Activated naive CD8-positive, alpha-beta T cell treated with anti-CD3 and anti-CD28 coated beads, Interleukin-2, amount 10 ng/mL, durations not matched to agents 7 days and 5 days (primary cell): Measurements from ENCODE around the gene TTC33. TPM values are rescaled to one million over a fixed set of nuclear protein-coding genes. Genes with fewer than 3 reads are reported as not detected.
"Not testable (repeated sequence)": the region's sequence is repeated elsewhere in the genome, so short reads cannot be mapped to it uniquely, and the experiment has no call there.

Source experiments
- ATAC-seq: fragments of 150-1000 bp; cut with Tn5 transposase; one replicate; pipeline ENCODE4 v1.10.0; 2021; ENCODE audit warnings: low read depth, moderate library complexity
- POLR2A ChIA-PET: fragments of 350-600 bp; sonication (Branson Sonifier 250); formaldehyde crosslinking; loops from one replicate; lab custom pipeline; 2021; ENCODE audit warnings: antibody characterized with exemption; lab: Charles Lee
- DNase-seq: peaks from one replicate; pipeline ENCODE4 v3.0.0; 2021
- H3K27ac Mint-ChIP-seq: one replicate; pipeline ENCODE4 v1.8.0; 2022; ENCODE audit warnings: mild to moderate bottlenecking, mixed read lengths
- H3K27me3 Mint-ChIP-seq: one replicate; pipeline ENCODE4 v1.8.0; 2022; ENCODE audit warnings: mild to moderate bottlenecking, moderate library complexity, mixed read lengths
- H3K36me3 Mint-ChIP-seq: one replicate; pipeline ENCODE4 v1.8.0; 2021; ENCODE audit warnings: mild to moderate bottlenecking, mixed read lengths
- H3K4me1 Mint-ChIP-seq: one replicate; pipeline ENCODE4 v1.8.0; 2021; ENCODE audit warnings: mixed read lengths
- H3K4me3 Mint-ChIP-seq: one replicate; pipeline ENCODE4 v1.8.0; 2022; ENCODE audit warnings: mild to moderate bottlenecking, moderate library complexity, mixed read lengths
- H3K9me3 Mint-ChIP-seq: one replicate; pipeline ENCODE4 v1.8.0; 2021; ENCODE audit warnings: mixed read lengths
- total RNA-seq, 2 experiments: library from RNA; stranded (reverse); gene quantifications; one replicate each; pipeline ENCODE4 v1.2.3, GENCODE V29; 2021

Gene TTC33
- total RNA-seq, 2 experiments from 2014 or later, result 12.2 to 14.8 TPM

- Mint-ChIP-seq H3K27ac (no peak overlapping the region), H3K4me1 (peaks cover 6% of the 10 kb centered on the region), H3K4me3 (no peak overlapping the region), H3K9me3 (peaks cover 9% of the 10 kb centered on the region), H3K36me3 (peaks cover 6% of the 10 kb centered on the region), H3K27me3 (no peaks in the 10 kb centered on the region)
- POLR2A ChIA-PET, result no interaction called here
- DNase-seq (no peak), ATAC-seq (no peak)
Measured at GRCh38 chr5:40569546-40570270, 186.1 kb downstream of the TTC33 start.

- Mint-ChIP-seq H3K27me3 (no peaks in the 10 kb centered on the region), H3K27ac (no peak overlapping the region), H3K4me1 (peaks cover 6% of the 10 kb centered on the region), H3K9me3 (peaks cover 9% of the 10 kb centered on the region), H3K4me3 (no peak overlapping the region), H3K36me3 (peaks cover 6% of the 10 kb centered on the region)
- DNase-seq (no peak), ATAC-seq (no peak)
- POLR2A ChIA-PET, result no interaction called here
Measured at GRCh38 chr5:40568548-40568947, 187.2 kb downstream of the TTC33 start.

- H3K4me3 Mint-ChIP-seq, POLR2A ChIA-PET, ATAC-seq, H3K4me1 Mint-ChIP-seq, H3K27ac Mint-ChIP-seq, DNase-seq, H3K27me3 Mint-ChIP-seq: not testable (repeated sequence)
- Mint-ChIP-seq H3K9me3 (peaks cover 11% of the 10 kb centered on the region), H3K36me3 (peaks cover 10% of the 10 kb centered on the region)
Measured at GRCh38 chr5:40563173-40563572, 192.6 kb downstream of the TTC33 start.

GRCh38 chr5:40560474-40561110 lies 195.2 kb downstream of the TTC33 start:
- H3K36me3 Mint-ChIP-seq, result peaks cover 6% of the 10 kb centered on the region
- no peak for ATAC-seq
- DNase-seq, result no peak
- no peak overlapping the region for H3K27ac Mint-ChIP-seq
- H3K4me3 Mint-ChIP-seq, result no peak overlapping the region
- H3K27me3 Mint-ChIP-seq, result peaks cover 2% of the 10 kb centered on the region
- no peaks in the 10 kb centered on the region for H3K4me1 Mint-ChIP-seq
- POLR2A ChIA-PET, result no interaction called here
- peaks cover 5% of the 10 kb centered on the region for H3K9me3 Mint-ChIP-seq

- Mint-ChIP-seq H3K4me1 (no peaks in the 10 kb centered on the region), H3K27ac (no peak overlapping the region), H3K4me3 (no peak overlapping the region), H3K27me3 (peaks cover 2% of the 10 kb centered on the region), H3K9me3 (peaks cover 5% of the 10 kb centered on the region), H3K36me3 (peaks cover 6% of the 10 kb centered on the region)
- no peak for DNase-seq
- POLR2A ChIA-PET, result no interaction called here
- ATAC-seq, result no peak
Measured at GRCh38 chr5:40559306-40559705, 196.5 kb downstream of the TTC33 start.

GRCh38 chr5:40557501-40557900 lies 198.3 kb downstream of the TTC33 start:
- H3K36me3 Mint-ChIP-seq, result no peaks in the 10 kb centered on the region
- H3K9me3 Mint-ChIP-seq, result no peaks in the 10 kb centered on the region
- no peak overlapping the region for H3K4me3 Mint-ChIP-seq
- H3K27me3 Mint-ChIP-seq, result no peaks in the 10 kb centered on the region
- ATAC-seq, result no peak
- POLR2A ChIA-PET, result no interaction called here
- DNase-seq, result no peak
- no peak overlapping the region for H3K27ac Mint-ChIP-seq
- H3K4me1 Mint-ChIP-seq, result no peaks in the 10 kb centered on the region

GRCh38 chr5:40556811-40557210 lies 198.9 kb downstream of the TTC33 start:
- DNase-seq (no peak), ATAC-seq (no peak)
- POLR2A ChIA-PET, result no interaction called here
- H3K27me3 Mint-ChIP-seq, result no peaks in the 10 kb centered on the region
- no peak overlapping the region for H3K27ac Mint-ChIP-seq
- H3K4me1 Mint-ChIP-seq, result no peaks in the 10 kb centered on the region
- H3K36me3 Mint-ChIP-seq, result no peaks in the 10 kb centered on the region
- no peak overlapping the region for H3K4me3 Mint-ChIP-seq
- H3K9me3 Mint-ChIP-seq, result no peaks in the 10 kb centered on the region

GRCh38 chr5:40555886-40556285 lies 199.9 kb downstream of the TTC33 start:
- H3K27ac Mint-ChIP-seq, result no peak overlapping the region
- ATAC-seq, result no peak
- no peaks in the 10 kb centered on the region for H3K9me3 Mint-ChIP-seq
- no peaks in the 10 kb centered on the region for H3K4me1 Mint-ChIP-seq
- H3K36me3 Mint-ChIP-seq, result no peaks in the 10 kb centered on the region
- POLR2A ChIA-PET, result interaction anchor here (0.7 kb wide), 1 partner anchor 399 kb away, joined by 3 read pairs; no protein-coding TSS in a partner anchor
- H3K4me3 Mint-ChIP-seq, result no peak overlapping the region
- no peaks in the 10 kb centered on the region for H3K27me3 Mint-ChIP-seq
- no peak for DNase-seq

GRCh38 chr5:40554813-40555212 lies 200.9 kb downstream of the TTC33 start:
- Mint-ChIP-seq H3K36me3 (peaks cover 3% of the 10 kb centered on the region), H3K27me3 (no peaks in the 10 kb centered on the region), H3K9me3 (no peaks in the 10 kb centered on the region), H3K27ac (no peak overlapping the region), H3K4me1 (no peaks in the 10 kb centered on the region), H3K4me3 (no peak overlapping the region)
- DNase-seq (no peak), ATAC-seq (no peak)
- POLR2A ChIA-PET, result no interaction called here

- POLR2A ChIA-PET, result no interaction called here
- no peaks in the 10 kb centered on the region for H3K9me3 Mint-ChIP-seq
- DNase-seq, result no peak
- no peaks in the 10 kb centered on the region for H3K27me3 Mint-ChIP-seq
- H3K27ac Mint-ChIP-seq, result no peak overlapping the region
- H3K4me1 Mint-ChIP-seq, result no peaks in the 10 kb centered on the region
- H3K36me3 Mint-ChIP-seq, result peaks cover 3% of the 10 kb centered on the region
- no peak for ATAC-seq
- H3K4me3 Mint-ChIP-seq, result no peak overlapping the region
Measured at GRCh38 chr5:40554054-40554453, 201.7 kb downstream of the TTC33 start.

- H3K27ac Mint-ChIP-seq, result no peak overlapping the region
- H3K4me3 Mint-ChIP-seq, result no peak overlapping the region
- POLR2A ChIA-PET, result no interaction called here
- ATAC-seq (no peak), DNase-seq (no peak)
- no peaks in the 10 kb centered on the region for H3K4me1 Mint-ChIP-seq
- H3K27me3 Mint-ChIP-seq, result no peaks in the 10 kb centered on the region
- no peaks in the 10 kb centered on the region for H3K9me3 Mint-ChIP-seq
- H3K36me3 Mint-ChIP-seq, result peaks cover 3% of the 10 kb centered on the region
Measured at GRCh38 chr5:40552981-40553380, 202.8 kb downstream of the TTC33 start.

GRCh38 chr5:40551496-40552491 lies 204.0 kb downstream of the TTC33 start:
- POLR2A ChIA-PET, result no interaction called here
- no peak overlapping the region for H3K4me3 Mint-ChIP-seq
- no peaks in the 10 kb centered on the region for H3K27me3 Mint-ChIP-seq
- ATAC-seq (no peak), DNase-seq (no peak)
- peaks cover 5% of the 10 kb centered on the region for H3K36me3 Mint-ChIP-seq
- H3K4me1 Mint-ChIP-seq, result no peaks in the 10 kb centered on the region
- H3K27ac Mint-ChIP-seq, result no peak overlapping the region
- H3K9me3 Mint-ChIP-seq, result no peaks in the 10 kb centered on the region

- POLR2A ChIA-PET, result no interaction called here
- ATAC-seq (no peak), DNase-seq (no peak)
- H3K4me3 Mint-ChIP-seq, result no peak overlapping the region
- H3K9me3 Mint-ChIP-seq, result no peaks in the 10 kb centered on the region
- H3K27ac Mint-ChIP-seq, result no peak overlapping the region
- H3K4me1 Mint-ChIP-seq, result no peaks in the 10 kb centered on the region
- no peaks in the 10 kb centered on the region for H3K27me3 Mint-ChIP-seq
- H3K36me3 Mint-ChIP-seq, result peaks cover 5% of the 10 kb centered on the region
Measured at GRCh38 chr5:40550481-40550880, 205.3 kb downstream of the TTC33 start.
